ENCODE data around the gene NCR1.
"Not testable (repeated sequence)": the region's sequence is repeated elsewhere in the genome, so short reads cannot be mapped to it uniquely, and the experiment has no call there.

Gene NCR1

DNA sequence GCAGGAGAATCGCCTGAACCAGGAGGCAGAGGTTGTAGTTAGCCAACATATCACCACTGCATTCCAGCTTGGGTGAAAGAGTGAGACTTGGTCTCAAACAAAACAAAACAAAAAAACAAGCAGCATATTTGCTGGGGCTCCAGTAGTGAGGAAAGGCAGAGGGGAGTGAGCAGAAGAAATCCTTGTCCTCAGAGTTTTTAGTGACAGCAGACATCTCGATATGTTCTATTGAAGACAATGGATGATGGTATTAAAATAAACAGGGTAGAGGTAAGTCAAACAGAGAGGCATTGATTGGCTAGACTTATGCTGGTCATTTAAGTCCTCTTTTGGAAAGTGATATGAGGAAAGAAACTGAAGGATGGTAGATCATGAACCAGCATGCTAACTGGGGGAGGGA lies 22.4 kb downstream of the NCR1 start:
- Mint-ChIP-seq H3K4me1 (no peaks in the 10 kb centered on the region), H3K27ac (no peak overlapping the region), H3K4me3 (no peak overlapping the region), H3K27me3 (peaks cover 7% of the 10 kb centered on the region), H3K36me3 (no peaks in the 10 kb centered on the region), H3K9me3 (peaks cover 34% of the 10 kb centered on the region)
- no peak for DNase-seq
- CTCF ChIA-PET = no interaction called here

GRCh38 chr19:54937926-54938325 lies 32.0 kb downstream of the NCR1 start:
- DNase-seq = peak; percentile 32
- CTCF ChIA-PET = no interaction called here
- Mint-ChIP-seq H3K27me3 (peaks cover 37% of the 10 kb centered on the region), H3K9me3 (peaks cover 4% of the 10 kb centered on the region), H3K27ac (peak overlapping the region; percentile 71), H3K36me3 (no peaks in the 10 kb centered on the region), H3K4me3 (no peak overlapping the region), H3K4me1 (peaks cover 10% of the 10 kb centered on the region)

DNA sequence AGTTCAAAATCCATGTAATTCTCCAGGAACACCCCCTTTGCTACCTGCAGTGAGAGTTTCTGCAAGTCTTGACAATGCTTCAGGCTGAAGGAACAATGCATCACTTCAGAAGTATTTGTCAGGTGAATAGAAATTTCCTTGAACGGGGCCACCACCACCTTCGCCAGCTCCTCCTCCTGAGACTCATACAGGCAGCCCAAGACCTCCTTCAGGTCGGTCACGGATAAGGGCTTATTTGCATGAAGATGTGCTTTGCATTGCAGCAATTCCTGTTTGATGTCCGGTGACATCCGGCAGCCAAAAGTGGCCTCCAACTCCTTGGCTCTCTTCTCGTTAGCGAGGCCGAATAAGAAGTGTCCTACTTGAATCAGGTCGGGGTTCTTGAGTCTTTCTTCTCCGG lies 33.0 kb downstream of the NCR1 start:
- peaks cover 37% of the 10 kb centered on the region for H3K27me3 Mint-ChIP-seq
- no peak overlapping the region for H3K27ac Mint-ChIP-seq
- DNase-seq = no peak
- peaks cover 10% of the 10 kb centered on the region for H3K4me1 Mint-ChIP-seq
- no peaks in the 10 kb centered on the region for H3K36me3 Mint-ChIP-seq
- H3K9me3 Mint-ChIP-seq = no peaks in the 10 kb centered on the region
- H3K4me3 Mint-ChIP-seq = no peak overlapping the region
- CTCF ChIA-PET = no interaction called here

DNA sequence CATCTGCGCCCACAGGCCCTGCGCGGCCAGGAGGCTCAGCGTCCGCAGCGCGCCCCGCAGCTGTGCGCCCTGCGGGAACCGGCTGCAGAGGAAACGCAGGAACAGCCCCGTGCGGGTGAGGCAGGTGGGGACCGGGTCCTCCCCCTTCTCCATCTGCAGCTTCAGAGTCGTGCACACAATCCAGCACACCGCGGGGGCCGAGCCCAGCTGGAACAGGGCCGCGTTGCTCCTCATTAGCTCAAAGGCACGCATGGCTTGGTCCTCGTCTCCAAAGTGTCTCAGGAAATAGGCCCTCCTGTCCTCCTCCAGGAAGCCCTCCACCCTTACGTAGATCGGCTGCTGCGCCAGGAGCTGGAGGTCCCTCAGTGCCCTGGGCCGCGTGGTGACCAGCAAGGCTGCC lies 33.6 kb downstream of the NCR1 start:
- peaks cover 10% of the 10 kb centered on the region for H3K4me1 Mint-ChIP-seq
- H3K4me3 Mint-ChIP-seq, H3K9me3 Mint-ChIP-seq, H3K36me3 Mint-ChIP-seq, CTCF ChIA-PET, DNase-seq, H3K27ac Mint-ChIP-seq: not testable (repeated sequence)
- peaks cover 37% of the 10 kb centered on the region for H3K27me3 Mint-ChIP-seq

DNA sequence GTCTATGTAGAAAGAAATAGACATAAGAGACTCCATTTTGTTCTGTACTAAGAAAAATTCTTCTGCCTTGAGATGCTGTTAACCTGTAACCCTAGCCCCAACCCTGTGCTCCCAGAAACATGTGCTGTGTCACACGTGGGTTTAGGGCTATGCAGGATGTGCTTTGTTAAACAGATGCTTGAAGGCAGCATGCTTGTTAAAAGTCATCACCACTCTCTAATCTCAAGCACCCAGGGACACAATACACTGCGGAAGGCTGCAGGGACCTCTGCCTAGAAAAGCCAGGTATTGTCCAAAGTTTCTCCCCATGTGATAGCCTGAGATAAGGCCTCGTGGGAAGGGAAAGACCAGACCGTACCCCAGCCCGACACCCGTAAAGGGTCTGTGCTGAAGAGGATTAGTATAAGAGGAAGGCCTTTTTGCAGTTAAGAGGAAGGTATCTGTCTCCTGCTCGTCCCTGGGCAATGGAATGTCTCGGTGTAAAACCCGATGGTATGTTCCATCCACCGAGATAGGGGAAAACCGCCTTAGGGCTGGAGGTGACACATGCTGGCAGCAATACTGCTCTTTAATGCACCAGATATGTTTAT lies 37.9 kb downstream of the NCR1 start:
- H3K9me3 Mint-ChIP-seq, H3K27ac Mint-ChIP-seq, H3K36me3 Mint-ChIP-seq, H3K4me1 Mint-ChIP-seq, CTCF ChIA-PET, H3K4me3 Mint-ChIP-seq, DNase-seq: not testable (repeated sequence)
- H3K27me3 Mint-ChIP-seq = peaks cover 18% of the 10 kb centered on the region

GRCh38 chr19:54947381-54947780 lies 41.4 kb downstream of the NCR1 start, which contains the start of gene NLRP7:
TSS of gene NLRP7 (minus strand) at chr19:54947530.
- no peak within 1 kb of the TSS for H3K4me3 Mint-ChIP-seq
- H3K27me3 Mint-ChIP-seq = peaks cover 12% of the 10 kb centered on the region
- no peaks in the 10 kb centered on the region for H3K9me3 Mint-ChIP-seq
- H3K27ac Mint-ChIP-seq = no peak within 1 kb of the TSS
- H3K36me3 Mint-ChIP-seq = no peaks in the 10 kb centered on the region
- H3K4me1 Mint-ChIP-seq = no peaks in the 10 kb centered on the region
- DNase-seq = no peak
- CTCF ChIA-PET = interaction anchor here (0.6 kb wide), 1 partner anchor 431 kb away, joined by 3 read pairs; no protein-coding TSS in a partner anchor

- H3K27ac Mint-ChIP-seq = no peak overlapping the region
- H3K27me3 Mint-ChIP-seq = peaks cover 12% of the 10 kb centered on the region
- no peaks in the 10 kb centered on the region for H3K9me3 Mint-ChIP-seq
- H3K4me1 Mint-ChIP-seq = no peaks in the 10 kb centered on the region
- DNase-seq = no peak
- no peak overlapping the region for H3K4me3 Mint-ChIP-seq
- CTCF ChIA-PET = no interaction called here
- H3K36me3 Mint-ChIP-seq = no peaks in the 10 kb centered on the region
Observed at GRCh38 chr19:54949412-54949811, 43.5 kb downstream of the NCR1 start.

GRCh38 chr19:54950580-54950979 lies 44.6 kb downstream of the NCR1 start:
- H3K27ac Mint-ChIP-seq, H3K36me3 Mint-ChIP-seq, CTCF ChIA-PET, H3K4me1 Mint-ChIP-seq, DNase-seq, H3K4me3 Mint-ChIP-seq, H3K9me3 Mint-ChIP-seq: not testable (repeated sequence)
- peaks cover 12% of the 10 kb centered on the region for H3K27me3 Mint-ChIP-seq

- H3K4me1 Mint-ChIP-seq = no peaks in the 10 kb centered on the region
- peaks cover 16% of the 10 kb centered on the region for H3K27me3 Mint-ChIP-seq
- DNase-seq = no peak
- no peak overlapping the region for H3K27ac Mint-ChIP-seq
- H3K9me3 Mint-ChIP-seq = no peaks in the 10 kb centered on the region
- no peak overlapping the region for H3K4me3 Mint-ChIP-seq
- CTCF ChIA-PET = no interaction called here
- H3K36me3 Mint-ChIP-seq = no peaks in the 10 kb centered on the region
Observed at GRCh38 chr19:54952591-54953344, 46.8 kb downstream of the NCR1 start.

DNA sequence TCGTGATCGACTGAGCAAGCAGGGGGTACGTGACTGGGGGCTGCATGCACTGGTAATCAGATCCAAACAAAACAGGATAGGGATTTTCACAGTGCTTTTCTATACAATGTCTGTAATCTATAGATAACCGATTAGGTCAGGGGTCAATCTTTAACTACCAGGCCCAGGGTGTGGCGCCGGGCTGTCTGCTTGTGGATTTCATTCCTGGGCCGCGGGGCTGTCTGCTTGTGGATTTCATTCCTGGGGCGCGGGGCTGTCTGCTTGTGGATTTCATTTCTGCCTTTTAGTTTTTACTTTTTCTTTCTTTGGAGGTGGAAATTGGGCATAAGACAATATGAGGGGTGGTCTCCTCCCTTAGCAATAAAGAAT lies 47.4 kb downstream of the NCR1 start:
- H3K36me3 Mint-ChIP-seq, H3K27ac Mint-ChIP-seq, H3K4me3 Mint-ChIP-seq, H3K4me1 Mint-ChIP-seq, DNase-seq, CTCF ChIA-PET, H3K9me3 Mint-ChIP-seq: not testable (repeated sequence)
- peaks cover 16% of the 10 kb centered on the region for H3K27me3 Mint-ChIP-seq

DNA sequence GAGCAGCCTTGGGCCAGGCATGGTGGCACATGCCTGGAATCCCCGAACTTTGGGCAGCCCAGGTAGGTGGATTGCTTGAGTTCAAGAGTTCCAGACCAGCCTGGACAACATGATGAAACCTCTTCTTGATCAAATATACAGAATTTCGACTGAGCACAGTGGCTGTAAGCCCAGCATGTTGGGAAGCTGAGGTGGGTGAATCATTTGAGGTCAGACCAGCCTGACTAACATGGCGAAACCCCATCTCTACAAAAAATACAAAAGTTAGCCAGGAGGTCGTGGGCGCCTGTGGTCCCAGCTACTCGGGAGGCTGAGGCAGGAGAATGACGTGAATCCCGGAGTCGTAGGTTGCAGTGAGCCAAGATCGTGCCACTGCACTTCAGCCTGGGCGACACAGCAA lies 49.4 kb downstream of the NCR1 start:
- DNase-seq = no peak
- peaks cover 21% of the 10 kb centered on the region for H3K4me1 Mint-ChIP-seq
- no peak overlapping the region for H3K27ac Mint-ChIP-seq
- CTCF ChIA-PET = no interaction called here
- no peaks in the 10 kb centered on the region for H3K9me3 Mint-ChIP-seq
- peaks cover 1% of the 10 kb centered on the region for H3K36me3 Mint-ChIP-seq
- no peak overlapping the region for H3K4me3 Mint-ChIP-seq
- H3K27me3 Mint-ChIP-seq = peaks cover 25% of the 10 kb centered on the region

GRCh38 chr19:54959840-54960239 lies 53.9 kb downstream of the NCR1 start:
- Mint-ChIP-seq H3K9me3 (no peaks in the 10 kb centered on the region), H3K27ac (peak overlapping the region; percentile 57), H3K4me3 (peak overlapping the region; percentile 37), H3K36me3 (peaks cover 1% of the 10 kb centered on the region), H3K27me3 (peaks cover 19% of the 10 kb centered on the region), H3K4me1 (peaks cover 22% of the 10 kb centered on the region)
- CTCF ChIA-PET = no interaction called here
- DNase-seq = peak; percentile 23
